HEK293T (cell line): ENCODE measurements around the gene SLC6A12.

ENCODE experiments used
- CTCF ChIA-PET: fragments of 350-600 bp; formaldehyde crosslinking; extraction: SDS; loops from one replicate; lab custom pipeline; 2021; ENCODE audit warnings: antibody characterized with exemption, inconsistent platforms; lab: Yijun Ruan, JAX
- POLR2A ChIA-PET: fragments of 350-600 bp; formaldehyde crosslinking; extraction: SDS; loops from one replicate; lab custom pipeline; 2020; ENCODE audit warnings: antibody characterized with exemption, inconsistent platforms; lab: Yijun Ruan, JAX
- DNase-seq: peaks from one replicate; pipeline ENCODE4 v3.0.0; 2012; ENCODE audit warnings: mixed read lengths; ENCODE audit errors: extremely low spot score
- ARNT ChIP-seq: fragments of 450-650 bp; IDR thresholded peaks from 2 replicates; pipeline ENCODE4 v1.6.1; 2017; ENCODE audit warnings: mild to moderate bottlenecking
- BHLHE40 ChIP-seq: fragments of 450-650 bp; IDR thresholded peaks from 2 replicates; pipeline ENCODE4 v1.6.1; 2016; ENCODE audit warnings: mild to moderate bottlenecking, moderate library complexity, borderline replicate concordance
- CTBP1 ChIP-seq: fragments of 450-650 bp; IDR thresholded peaks from 2 replicates; pipeline ENCODE4 v1.6.1; 2016; ENCODE audit warnings: borderline replicate concordance
- ELF4 ChIP-seq: fragments of 450-650 bp; IDR thresholded peaks from 2 replicates; pipeline ENCODE4 v1.6.1; 2017; ENCODE audit warnings: antibody characterized with exemption
- FOXA1 ChIP-seq: fragments of 450-650 bp; IDR thresholded peaks from 2 replicates; pipeline ENCODE4 v1.6.1; 2016; ENCODE audit warnings: mild to moderate bottlenecking
- FOXK2 ChIP-seq: fragments of 450-650 bp; IDR thresholded peaks from 2 replicates; pipeline ENCODE4 v1.6.1; 2016; ENCODE audit warnings: mild to moderate bottlenecking
- FOXM1 ChIP-seq: fragments of 450-650 bp; IDR thresholded peaks from 2 replicates; pipeline ENCODE4 v1.6.1; 2017; ENCODE audit warnings: mild to moderate bottlenecking, borderline replicate concordance
- HDGF ChIP-seq: fragments of 450-650 bp; IDR thresholded peaks from 2 replicates; pipeline ENCODE4 v1.6.1; 2017; ENCODE audit warnings: antibody characterized with exemption, borderline replicate concordance
- L3MBTL2 ChIP-seq: fragments of 450-650 bp; conservative IDR thresholded peaks from 2 replicates; pipeline ENCODE4 v1.6.1; 2016; ENCODE audit warnings: mild to moderate bottlenecking
- LEF1 ChIP-seq: fragments of 450-650 bp; IDR thresholded peaks from 2 replicates; pipeline ENCODE4 v1.6.1; 2017; ENCODE audit warnings: mild to moderate bottlenecking, borderline replicate concordance
- NFRKB ChIP-seq: fragments of 450-650 bp; IDR thresholded peaks from 2 replicates; pipeline ENCODE4 v1.6.1; 2016; ENCODE audit warnings: mild to moderate bottlenecking, moderate library complexity
- PKNOX1 ChIP-seq: fragments of 450-650 bp; IDR thresholded peaks from 2 replicates; pipeline ENCODE4 v1.6.1; 2016
- SP1 ChIP-seq: fragments of 450-650 bp; IDR thresholded peaks from 2 replicates; pipeline ENCODE4 v1.6.1; 2017
- SUZ12 ChIP-seq: fragments of 450-650 bp; IDR thresholded peaks from 2 replicates; pipeline ENCODE4 v1.6.1; 2016; ENCODE audit warnings: mild to moderate bottlenecking
- TARDBP ChIP-seq: fragments of 450-650 bp; IDR thresholded peaks from 2 replicates; pipeline ENCODE4 v1.6.1; 2016
- ZNF384 ChIP-seq: fragments of 450-650 bp; IDR thresholded peaks from 2 replicates; pipeline ENCODE4 v1.6.1; 2016

SLC6A12 gene

GRCh38 chr12:211142-211465 lies 2.9 kb downstream of the SLC6A12 start:
- ChIA-PET POLR2A (no interaction called here), CTCF (interaction anchor here (0.9 kb wide), 1 partner anchor 9 kb away, joined by 4 read pairs; no protein-coding TSS in a partner anchor)
- TF ChIP-seq NFRKB (no peak), L3MBTL2 (no peak), CTBP1 (no peak), LEF1 (no peak), FOXM1 (no peak), ARNT (no peak), ZNF384 (no peak), HDGF (no peak), SUZ12 (no peak), FOXK2 (no peak), ELF4 (no peak), SP1 (no peak), TARDBP (no peak), BHLHE40 (no peak), PKNOX1 (no peak), FOXA1 (no peak)
- no peak for DNase-seq

DNA sequence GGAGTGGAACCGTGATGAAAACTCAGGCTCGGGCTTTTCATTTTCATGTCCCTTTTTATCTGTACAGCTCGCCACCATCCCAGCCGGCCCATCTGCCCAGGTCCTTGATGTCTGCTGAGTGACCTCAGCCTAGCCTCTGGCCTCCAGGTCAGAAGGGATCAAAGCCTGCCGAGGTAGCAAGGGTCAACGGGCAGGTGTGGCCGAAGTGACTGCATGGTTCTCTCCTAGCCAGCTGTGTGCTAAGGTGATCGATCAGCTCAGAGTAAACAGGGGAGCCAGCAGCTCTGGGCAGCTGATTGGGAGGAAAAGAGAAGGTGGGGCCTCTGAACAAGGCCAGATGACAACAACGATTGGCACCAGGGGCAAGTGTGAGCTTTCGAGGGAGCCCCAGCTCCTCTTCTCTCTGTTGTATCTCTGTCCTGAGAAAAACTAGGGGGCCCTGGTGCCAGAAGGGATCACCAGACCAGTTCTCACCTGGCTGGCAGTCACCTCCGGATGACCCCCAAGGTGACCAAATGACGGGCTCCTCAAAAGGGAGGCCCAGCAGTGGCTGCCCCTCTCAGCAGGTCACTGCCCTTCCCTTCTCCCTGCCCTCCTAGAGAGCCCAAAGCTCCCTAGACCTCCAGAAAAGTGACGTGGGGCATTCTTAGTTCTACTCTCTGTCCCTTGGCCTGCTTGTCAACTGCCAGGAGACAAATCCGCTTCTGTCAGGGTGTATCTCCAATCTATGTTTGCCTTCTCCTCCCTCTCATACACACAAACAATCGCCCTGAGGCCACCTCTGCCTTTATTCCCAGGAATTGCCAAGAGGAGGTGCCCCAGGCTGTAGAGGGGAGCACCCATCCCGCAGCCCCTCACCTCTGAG lies 3.4 kb downstream of the SLC6A12 start:
- DNase-seq, result no peak
- TF ChIP-seq SUZ12 (no peak), NFRKB (no peak), PKNOX1 (no peak), CTBP1 (no peak), ELF4 (no peak), ARNT (no peak), L3MBTL2 (no peak), TARDBP (no peak), HDGF (no peak), FOXM1 (no peak)
- ChIA-PET CTCF (interaction anchor here (1.5 to 1.7 kb wide), 2 partner anchors 9 to 12 kb away, joined by 7 to 8 read pairs; no protein-coding TSS in a partner anchor), POLR2A (interaction anchor here (1.6 kb wide), 1 partner anchor 11 kb away, joined by 3 read pairs; no protein-coding TSS in a partner anchor)

DNA sequence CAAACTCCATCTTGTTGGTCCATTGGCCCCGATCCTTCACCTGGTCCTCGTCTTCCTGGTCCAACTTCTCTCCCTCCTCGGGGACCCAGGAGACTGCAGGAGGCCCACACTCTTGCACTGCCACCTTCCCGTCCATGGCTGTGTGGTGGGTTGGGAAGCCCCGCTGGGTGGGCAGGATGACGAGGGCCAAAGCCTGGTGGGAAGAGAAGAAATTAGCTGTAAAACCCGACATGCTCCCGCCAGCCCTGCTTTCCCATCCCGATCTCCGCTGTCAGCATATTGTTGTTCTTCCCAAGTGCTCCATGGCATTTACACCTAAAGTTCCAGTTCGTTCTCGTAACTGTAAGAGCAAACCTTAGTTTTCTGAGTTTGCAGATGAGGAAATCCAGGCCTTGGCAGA lies 4.1 kb downstream of the SLC6A12 start:
- CTCF ChIA-PET, result interaction anchor here (1.5 to 1.7 kb wide), 2 partner anchors 10 to 11 kb away, joined by 7 to 8 read pairs; no protein-coding TSS in a partner anchor
- no peak for DNase-seq
- TF ChIP-seq BHLHE40 (no peak), FOXA1 (no peak), LEF1 (no peak), L3MBTL2 (no peak)
- POLR2A ChIA-PET, result interaction anchor here (1.6 kb wide), 1 partner anchor 10 kb away, joined by 3 read pairs; no protein-coding TSS in a partner anchor

GRCh38 chr12:209246-209645 lies 4.7 kb downstream of the SLC6A12 start:
- ChIA-PET CTCF (interaction anchor here (1.5 to 1.7 kb wide), 2 partner anchors 10 to 11 kb away, joined by 7 to 8 read pairs; no protein-coding TSS in a partner anchor), POLR2A (interaction anchor here (1.6 kb wide), 1 partner anchor 10 kb away, joined by 3 read pairs; no protein-coding TSS in a partner anchor)
- no peak for DNase-seq

GRCh38 chr12:208813-209212 lies 5.1 kb downstream of the SLC6A12 start:
- no peak for TF ChIP-seq LEF1
- TF ChIP-seq ZNF384, result no peak
- TF ChIP-seq ELF4, result no peak
- no peak for TF ChIP-seq BHLHE40
- TF ChIP-seq TARDBP, result no peak
- no peak for TF ChIP-seq ARNT
- TF ChIP-seq SUZ12, result no peak
- TF ChIP-seq FOXM1, result no peak
- TF ChIP-seq CTBP1, result no peak
- TF ChIP-seq NFRKB, result no peak
- no peak for TF ChIP-seq HDGF
- no peak for TF ChIP-seq FOXK2
- no peak for TF ChIP-seq SP1
- no peak for TF ChIP-seq L3MBTL2
- TF ChIP-seq PKNOX1, result no peak
- POLR2A ChIA-PET, result interaction anchor here (1.6 kb wide), 1 partner anchor 9 kb away, joined by 3 read pairs; no protein-coding TSS in a partner anchor
- no peak for DNase-seq
- CTCF ChIA-PET, result interaction anchor here (1.7 kb wide), 1 partner anchor 10 kb away, joined by 7 read pairs; no protein-coding TSS in a partner anchor

More at GRCh38 chr12:209246-209645, 4.7 kb downstream of the SLC6A12 start:
- TF ChIP-seq FOXK2 (no peak), HDGF (no peak), FOXA1 (no peak), CTBP1 (no peak), ARNT (no peak), TARDBP (no peak), NFRKB (no peak), LEF1 (no peak), SP1 (no peak), SUZ12 (no peak), BHLHE40 (no peak), ELF4 (no peak)
